ENCODE measurements around the gene PITRM1.
A peak's percentile ranks its signal among the peaks of the same experiment; 100 is the strongest.

PITRM1 gene

GRCh38 chr10:3095373-3096139, 77.0 kb downstream of the PITRM1 start:
- H3K4me1 ChIP-seq (ENCODE audit: control insufficient read depth, insufficient read depth, low read length), result peaks cover 7% of the 10 kb centered on the region
- WGBS, 2 experiments, result 87 to 89% methylated on average over 17 of the region's 17 CpGs
- no peaks in the 10 kb centered on the region for H3K27me3 ChIP-seq (ENCODE audit: control insufficient read depth, insufficient read depth, low read length, poor library complexity, severe bottlenecking)
- peak overlapping the region; percentile 22 for H3K27ac ChIP-seq (ENCODE audit: insufficient read depth, low read depth, low read length, poor library complexity, severe bottlenecking)
- no peak overlapping the region for H3K4me3 ChIP-seq (ENCODE audit: insufficient read depth, low read depth, low read length)
- H3K9me3 ChIP-seq (ENCODE audit: control insufficient read depth, low read length), result no peaks in the 10 kb centered on the region
- peaks cover 3% of the 10 kb centered on the region for H3K36me3 ChIP-seq (ENCODE audit: control insufficient read depth, insufficient read depth, low read length)

- WGBS, 2 experiments, result 89% methylated on average over 5 of the region's 5 CpGs
- H3K27ac ChIP-seq (ENCODE audit: insufficient read depth, low read depth, low read length, poor library complexity, severe bottlenecking), result no peak overlapping the region
Measured at GRCh38 chr10:3094609-3095036, 78.0 kb downstream of the PITRM1 start.

GRCh38 chr10:3093996-3094395, 78.6 kb downstream of the PITRM1 start:
- no peaks in the 10 kb centered on the region for H3K27me3 ChIP-seq (ENCODE audit: control insufficient read depth, insufficient read depth, low read length, poor library complexity, severe bottlenecking)
- no peaks in the 10 kb centered on the region for H3K9me3 ChIP-seq (ENCODE audit: control insufficient read depth, low read length)
- no peak overlapping the region for H3K27ac ChIP-seq (ENCODE audit: insufficient read depth, low read depth, low read length, poor library complexity, severe bottlenecking)
- no peak overlapping the region for H3K4me3 ChIP-seq (ENCODE audit: insufficient read depth, low read depth, low read length)
- 92 to 94% methylated on average over 5 of the region's 5 CpGs for WGBS, 2 experiments
- H3K4me1 ChIP-seq (ENCODE audit: control insufficient read depth, insufficient read depth, low read length), result peaks cover 7% of the 10 kb centered on the region
- no peaks in the 10 kb centered on the region for H3K36me3 ChIP-seq (ENCODE audit: control insufficient read depth, insufficient read depth, low read length)

More at GRCh38 chr10:3094609-3095036, 78.0 kb downstream of the PITRM1 start:
- H3K4me1 ChIP-seq (ENCODE audit: control insufficient read depth, insufficient read depth, low read length), result peaks cover 7% of the 10 kb centered on the region
- H3K4me3 ChIP-seq (ENCODE audit: insufficient read depth, low read depth, low read length), result no peak overlapping the region
- H3K27me3 ChIP-seq (ENCODE audit: control insufficient read depth, insufficient read depth, low read length, poor library complexity, severe bottlenecking), result no peaks in the 10 kb centered on the region
- no peaks in the 10 kb centered on the region for H3K9me3 ChIP-seq (ENCODE audit: control insufficient read depth, low read length)
- peaks cover 2% of the 10 kb centered on the region for H3K36me3 ChIP-seq (ENCODE audit: control insufficient read depth, insufficient read depth, low read length)

GRCh38 chr10:3091921-3092320, 80.7 kb downstream of the PITRM1 start:
- 92 to 94% methylated on average over 4 to 5 of the region's 5 CpGs for WGBS, 2 experiments
- no peaks in the 10 kb centered on the region for H3K36me3 ChIP-seq (ENCODE audit: control insufficient read depth, insufficient read depth, low read length)
- H3K9me3 ChIP-seq (ENCODE audit: control insufficient read depth, low read length), result no peaks in the 10 kb centered on the region
- no peak overlapping the region for H3K27ac ChIP-seq (ENCODE audit: insufficient read depth, low read depth, low read length, poor library complexity, severe bottlenecking)
- H3K27me3 ChIP-seq (ENCODE audit: control insufficient read depth, insufficient read depth, low read length, poor library complexity, severe bottlenecking), result no peaks in the 10 kb centered on the region
- H3K4me1 ChIP-seq (ENCODE audit: control insufficient read depth, insufficient read depth, low read length), result peaks cover 7% of the 10 kb centered on the region
- no peak overlapping the region for H3K4me3 ChIP-seq (ENCODE audit: insufficient read depth, low read depth, low read length)

- no peaks in the 10 kb centered on the region for H3K36me3 ChIP-seq (ENCODE audit: control insufficient read depth, insufficient read depth, low read length)
- H3K4me1 ChIP-seq (ENCODE audit: control insufficient read depth, insufficient read depth, low read length), result peaks cover 7% of the 10 kb centered on the region
- H3K27ac ChIP-seq (ENCODE audit: insufficient read depth, low read depth, low read length, poor library complexity, severe bottlenecking), result no peak overlapping the region
- no peaks in the 10 kb centered on the region for H3K9me3 ChIP-seq (ENCODE audit: control insufficient read depth, low read length)
- WGBS, 2 experiments, result 76 to 77% methylated on average over 17 of the region's 17 CpGs
- no peaks in the 10 kb centered on the region for H3K27me3 ChIP-seq (ENCODE audit: control insufficient read depth, insufficient read depth, low read length, poor library complexity, severe bottlenecking)
- no peak overlapping the region for H3K4me3 ChIP-seq (ENCODE audit: insufficient read depth, low read depth, low read length)
Measured at GRCh38 chr10:3090914-3091787, 81.4 kb downstream of the PITRM1 start.

GRCh38 chr10:3090388-3090787, 82.2 kb downstream of the PITRM1 start:
- H3K27ac ChIP-seq (ENCODE audit: insufficient read depth, low read depth, low read length, poor library complexity, severe bottlenecking), result no peak overlapping the region
- H3K9me3 ChIP-seq (ENCODE audit: control insufficient read depth, low read length), result no peaks in the 10 kb centered on the region
- no peak overlapping the region for H3K4me3 ChIP-seq (ENCODE audit: insufficient read depth, low read depth, low read length)
- H3K27me3 ChIP-seq (ENCODE audit: control insufficient read depth, insufficient read depth, low read length, poor library complexity, severe bottlenecking), result no peaks in the 10 kb centered on the region
- WGBS, 2 experiments, result 89 to 91% methylated on average over 12 of the region's 12 CpGs
- H3K36me3 ChIP-seq (ENCODE audit: control insufficient read depth, insufficient read depth, low read length), result no peaks in the 10 kb centered on the region
- H3K4me1 ChIP-seq (ENCODE audit: control insufficient read depth, insufficient read depth, low read length), result peaks cover 7% of the 10 kb centered on the region

All from ectodermal cell (in vitro differentiated cells).